Measurements from ENCODE around the gene BCKDHB. TPM values are rescaled to one million over a fixed set of nuclear protein-coding genes. Genes with fewer than 3 reads are reported as not detected.

Gene BCKDHB
- total and polyA plus RNA-seq, 4 donors, result 11.7 to 19.9 (median 16.5) TPM

DNA sequence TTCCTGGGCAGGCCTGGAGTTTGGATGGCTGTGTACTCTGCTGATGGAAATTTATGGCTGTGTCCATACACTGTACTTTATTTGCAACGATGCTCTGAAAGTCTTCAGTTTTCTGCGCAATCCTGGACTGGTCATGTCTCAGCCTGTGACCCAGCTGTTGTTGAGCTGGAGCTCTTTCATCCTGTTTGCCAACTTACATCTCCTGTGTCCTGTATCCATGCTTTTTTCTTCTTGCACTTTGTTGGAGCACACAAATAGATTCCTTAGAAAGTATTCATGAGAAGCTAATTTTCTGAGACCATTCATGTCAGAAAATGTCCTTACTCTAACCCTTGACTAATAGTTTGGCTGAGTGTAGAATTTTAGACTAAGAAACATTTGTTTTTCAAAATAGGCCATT lies 251.2 kb downstream of the BCKDHB start:
- no peak for ATAC-seq (ENCODE audit: low FRiP score)

DNA sequence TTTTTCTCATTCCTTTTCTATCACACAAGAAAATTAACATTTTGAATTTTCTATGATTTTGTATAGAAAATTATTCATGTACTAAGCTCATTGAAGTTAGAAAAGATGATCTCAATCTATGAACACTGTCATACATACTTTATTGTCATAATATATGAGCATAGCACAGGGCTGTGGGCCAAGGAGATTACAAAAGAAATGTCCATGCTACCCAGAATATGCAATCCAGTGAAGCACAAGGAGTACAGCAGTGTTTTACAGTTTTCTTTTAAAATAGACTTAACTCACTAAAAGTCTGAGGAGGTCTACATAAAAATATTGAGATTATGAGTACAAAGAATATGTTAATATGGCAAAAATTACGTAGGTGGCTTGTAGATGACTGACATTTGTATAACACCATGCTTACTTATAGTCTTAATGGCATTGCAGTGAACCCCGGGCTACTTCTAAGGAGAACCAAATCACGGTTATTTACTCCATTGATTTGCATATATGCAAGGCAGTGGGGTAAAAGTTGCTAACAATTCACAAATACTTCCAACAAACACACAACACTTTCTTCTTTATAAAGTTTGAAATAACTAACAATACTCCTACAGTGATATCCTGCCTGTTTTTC lies 257.1 kb downstream of the BCKDHB start:
- Histone ChIP-seq H3K36me3 (ENCODE audit: control insufficient read depth in 1 of 2, insufficient read depth in 2 of 2, low read length in 1 of 2) (no peaks in the 10 kb centered on the region), H3K27me3 (ENCODE audit: control insufficient read depth in 1 of 2, insufficient read depth in 2 of 2, low read length in 1 of 2) (no peaks in the 10 kb centered on the region), H3K4me1 (ENCODE audit: control insufficient read depth in 1 of 2, insufficient read depth in 2 of 2, low read length in 2 of 2) (no peaks in the 10 kb centered on the region), H3K27ac (ENCODE audit: low read depth in 1 of 2, low read length in 2 of 2) (no peak overlapping the region), H3K9me3 (ENCODE audit: control insufficient read depth, low read length) (peaks cover 2% of the 10 kb centered on the region), H3K4me3 (ENCODE audit: low read length in 2 of 2) (no peak overlapping the region)
- DNase-seq (no peak), ATAC-seq (ENCODE audit: low FRiP score) (no peak)
- intact Hi-C loops (cut with DNase I), result no loop called here
- WGBS, 2 donors, result 94 to 96% methylated on average over 3 of the region's 3 CpGs

More for the DNA sequence above, 251.2 kb downstream of the BCKDHB start:
- no peaks in the 10 kb centered on the region for H3K9me3 ChIP-seq (ENCODE audit: control insufficient read depth, low read length)
- peaks cover 0 to 3% of the 10 kb centered on the region in 2 donors for H3K36me3 ChIP-seq (ENCODE audit: control insufficient read depth in 1 of 2, insufficient read depth in 2 of 2, low read length in 1 of 2)
- H3K4me1 ChIP-seq (ENCODE audit: control insufficient read depth in 1 of 2, insufficient read depth in 2 of 2, low read length in 2 of 2), result no peaks in the 10 kb centered on the region
- no peaks in the 10 kb centered on the region for H3K27me3 ChIP-seq (ENCODE audit: control insufficient read depth in 1 of 2, insufficient read depth in 2 of 2, low read length in 1 of 2)
- WGBS, 2 donors, result 90 to 93% methylated on average over 2 of the region's 2 CpGs
- DNase-seq, result no peak
- intact Hi-C loops (cut with DNase I), result no loop called here
- no peak overlapping the region for H3K4me3 ChIP-seq (ENCODE audit: low read length in 2 of 2)
- H3K27ac ChIP-seq (ENCODE audit: low read depth in 1 of 2, low read length in 2 of 2), result no peak overlapping the region

GRCh38 chr6:80364149-80364548 lies 257.7 kb downstream of the BCKDHB start:
- no peak for ATAC-seq (ENCODE audit: low FRiP score)
- WGBS, 2 donors, result 60 to 62% methylated on average over 3 of the region's 3 CpGs
- no peaks in the 10 kb centered on the region for H3K27me3 ChIP-seq (ENCODE audit: control insufficient read depth in 1 of 2, insufficient read depth in 2 of 2, low read length in 1 of 2)
- H3K4me1 ChIP-seq (ENCODE audit: control insufficient read depth in 1 of 2, insufficient read depth in 2 of 2, low read length in 2 of 2), result no peaks in the 10 kb centered on the region
- H3K9me3 ChIP-seq (ENCODE audit: control insufficient read depth, low read length), result peaks cover 2% of the 10 kb centered on the region
- no peak overlapping the region for H3K27ac ChIP-seq (ENCODE audit: low read depth in 1 of 2, low read length in 2 of 2)
- no peak for DNase-seq
- intact Hi-C loops (cut with DNase I), result no loop called here
- no peak overlapping the region for H3K4me3 ChIP-seq (ENCODE audit: low read length in 2 of 2)
- no peaks in the 10 kb centered on the region for H3K36me3 ChIP-seq (ENCODE audit: control insufficient read depth in 1 of 2, insufficient read depth in 2 of 2, low read length in 1 of 2)

DNA sequence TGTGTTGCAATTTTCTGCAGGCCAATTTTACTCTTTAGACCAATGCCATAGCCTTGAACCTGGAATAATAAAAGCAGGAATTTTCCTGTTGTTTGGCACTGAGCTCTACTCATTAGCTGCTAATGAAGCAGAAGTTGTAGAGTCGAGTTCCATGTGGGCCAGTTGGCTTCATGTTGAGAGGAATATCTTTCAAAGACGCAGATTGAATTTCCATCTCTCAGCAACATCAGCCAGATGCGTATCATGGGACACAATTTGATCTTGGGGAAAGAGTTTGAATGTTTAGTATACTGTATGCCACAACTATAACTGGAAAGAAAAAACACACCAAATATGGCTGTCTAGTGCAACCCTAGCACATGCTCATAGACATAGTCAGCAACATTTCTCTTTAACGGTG lies 259.6 kb downstream of the BCKDHB start:
- 75 to 97% methylated on average over 4 of the region's 4 CpGs for WGBS, 2 donors
- no peak for ATAC-seq (ENCODE audit: low FRiP score)
- H3K27me3 ChIP-seq (ENCODE audit: control insufficient read depth in 1 of 2, insufficient read depth in 2 of 2, low read length in 1 of 2), result no peaks in the 10 kb centered on the region
- no peak overlapping the region for H3K27ac ChIP-seq (ENCODE audit: low read depth in 1 of 2, low read length in 2 of 2)
- no peaks in the 10 kb centered on the region for H3K4me1 ChIP-seq (ENCODE audit: control insufficient read depth in 1 of 2, insufficient read depth in 2 of 2, low read length in 2 of 2)
- no peaks in the 10 kb centered on the region for H3K36me3 ChIP-seq (ENCODE audit: control insufficient read depth in 1 of 2, insufficient read depth in 2 of 2, low read length in 1 of 2)
- H3K9me3 ChIP-seq (ENCODE audit: control insufficient read depth, low read length), result peaks cover 2% of the 10 kb centered on the region
- no peak for DNase-seq
- H3K4me3 ChIP-seq (ENCODE audit: low read length in 2 of 2), result no peak overlapping the region
- intact Hi-C loops (cut with DNase I), result no loop called here

DNA sequence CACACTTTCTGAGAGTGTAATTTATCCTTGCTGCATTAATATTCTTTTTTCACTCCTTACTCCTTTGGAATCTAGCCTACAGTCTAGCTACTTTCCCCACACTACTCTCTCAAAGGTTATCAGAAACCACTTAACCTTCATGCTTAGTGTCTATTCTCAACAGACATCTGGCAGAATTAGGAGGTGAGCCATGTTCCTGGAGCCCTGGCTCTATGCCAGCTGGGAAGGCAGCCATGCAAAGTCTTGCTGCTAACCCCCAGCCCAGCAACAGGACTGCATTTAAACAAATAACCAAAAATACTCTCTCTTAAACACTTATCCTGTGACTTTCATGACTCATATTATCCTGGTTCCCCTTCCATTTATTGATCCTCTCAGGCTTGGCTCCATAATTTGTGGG lies 260.2 kb downstream of the BCKDHB start:
- DNase-seq, result no peak

GRCh38 chr6:80376411-80376810 lies 269.9 kb downstream of the BCKDHB start:
- H3K27me3 ChIP-seq (ENCODE audit: control insufficient read depth in 1 of 2, insufficient read depth in 2 of 2, low read length in 1 of 2), result no peaks in the 10 kb centered on the region
- H3K9me3 ChIP-seq (ENCODE audit: control insufficient read depth, low read length), result no peaks in the 10 kb centered on the region
- ATAC-seq (ENCODE audit: low FRiP score) (no peak), DNase-seq (no peak)
- no peaks in the 10 kb centered on the region for H3K4me1 ChIP-seq (ENCODE audit: control insufficient read depth in 1 of 2, insufficient read depth in 2 of 2, low read length in 2 of 2)
- intact Hi-C loops (cut with DNase I), result no loop called here
- H3K4me3 ChIP-seq (ENCODE audit: low read length in 2 of 2), result no peak overlapping the region
- H3K36me3 ChIP-seq (ENCODE audit: control insufficient read depth in 1 of 2, insufficient read depth in 2 of 2, low read length in 1 of 2), result no peaks in the 10 kb centered on the region
- no peak overlapping the region for H3K27ac ChIP-seq (ENCODE audit: low read depth in 1 of 2, low read length in 2 of 2)

More for the DNA sequence above, 260.2 kb downstream of the BCKDHB start:
- no peaks in the 10 kb centered on the region for H3K27me3 ChIP-seq (ENCODE audit: control insufficient read depth in 1 of 2, insufficient read depth in 2 of 2, low read length in 1 of 2)
- H3K4me3 ChIP-seq (ENCODE audit: low read length in 2 of 2), result no peak overlapping the region
- no peak overlapping the region for H3K27ac ChIP-seq (ENCODE audit: low read depth in 1 of 2, low read length in 2 of 2)
- no peaks in the 10 kb centered on the region for H3K36me3 ChIP-seq (ENCODE audit: control insufficient read depth in 1 of 2, insufficient read depth in 2 of 2, low read length in 1 of 2)
- peaks cover 2% of the 10 kb centered on the region for H3K9me3 ChIP-seq (ENCODE audit: control insufficient read depth, low read length)
- no peak for ATAC-seq (ENCODE audit: low FRiP score)
- intact Hi-C loops (cut with DNase I), result no loop called here
- no peaks in the 10 kb centered on the region for H3K4me1 ChIP-seq (ENCODE audit: control insufficient read depth in 1 of 2, insufficient read depth in 2 of 2, low read length in 2 of 2)

GRCh38 chr6:80380566-80380965 lies 274.1 kb downstream of the BCKDHB start:
- DNase-seq (no peak), ATAC-seq (ENCODE audit: low FRiP score) (no peak)
- no peak overlapping the region for H3K27ac ChIP-seq (ENCODE audit: low read depth in 1 of 2, low read length in 2 of 2)
- no peaks in the 10 kb centered on the region for H3K9me3 ChIP-seq (ENCODE audit: control insufficient read depth, low read length)
- WGBS, 2 donors, result 80 to 89% methylated on average over 1 of the region's 1 CpG
- no peaks in the 10 kb centered on the region for H3K36me3 ChIP-seq (ENCODE audit: control insufficient read depth in 1 of 2, insufficient read depth in 2 of 2, low read length in 1 of 2)
- intact Hi-C loops (cut with DNase I), result no loop called here
- no peaks in the 10 kb centered on the region for H3K27me3 ChIP-seq (ENCODE audit: control insufficient read depth in 1 of 2, insufficient read depth in 2 of 2, low read length in 1 of 2)
- H3K4me3 ChIP-seq (ENCODE audit: low read length in 2 of 2), result no peak overlapping the region
- H3K4me1 ChIP-seq (ENCODE audit: control insufficient read depth in 1 of 2, insufficient read depth in 2 of 2, low read length in 2 of 2), result no peaks in the 10 kb centered on the region

GRCh38 chr6:80382811-80383210 lies 276.3 kb downstream of the BCKDHB start:
- DNase-seq (no peak), ATAC-seq (ENCODE audit: low FRiP score) (no peak)
- H3K27me3 ChIP-seq (ENCODE audit: control insufficient read depth in 1 of 2, insufficient read depth in 2 of 2, low read length in 1 of 2), result no peaks in the 10 kb centered on the region
- no peaks in the 10 kb centered on the region for H3K9me3 ChIP-seq (ENCODE audit: control insufficient read depth, low read length)
- no peaks in the 10 kb centered on the region for H3K36me3 ChIP-seq (ENCODE audit: control insufficient read depth in 1 of 2, insufficient read depth in 2 of 2, low read length in 1 of 2)
- 19 to 31% methylated on average over 2 of the region's 2 CpGs for WGBS, 2 donors
- intact Hi-C loops (cut with DNase I), result no loop called here
- no peak overlapping the region for H3K4me3 ChIP-seq (ENCODE audit: low read length in 2 of 2)
- H3K27ac ChIP-seq (ENCODE audit: low read depth in 1 of 2, low read length in 2 of 2), result no peak overlapping the region
- H3K4me1 ChIP-seq (ENCODE audit: control insufficient read depth in 1 of 2, insufficient read depth in 2 of 2, low read length in 2 of 2), result no peaks in the 10 kb centered on the region

- intact Hi-C loops (cut with DNase I), result no loop called here
- DNase-seq (no peak), ATAC-seq (ENCODE audit: low FRiP score) (no peak)
- WGBS, 2 donors, result 89 to 91% methylated on average over 3 of the region's 3 CpGs
- Histone ChIP-seq H3K4me1 (ENCODE audit: control insufficient read depth in 1 of 2, insufficient read depth in 2 of 2, low read length in 2 of 2) (no peaks in the 10 kb centered on the region), H3K4me3 (ENCODE audit: low read length in 2 of 2) (no peak overlapping the region), H3K27me3 (ENCODE audit: control insufficient read depth in 1 of 2, insufficient read depth in 2 of 2, low read length in 1 of 2) (no peaks in the 10 kb centered on the region), H3K27ac (ENCODE audit: low read depth in 1 of 2, low read length in 2 of 2) (no peak overlapping the region), H3K36me3 (ENCODE audit: control insufficient read depth in 1 of 2, insufficient read depth in 2 of 2, low read length in 1 of 2) (peaks cover 0 to 2% of the 10 kb centered on the region in 2 donors), H3K9me3 (ENCODE audit: control insufficient read depth, low read length) (peaks cover 4% of the 10 kb centered on the region)
Observed at GRCh38 chr6:80388507-80388906, 282.0 kb downstream of the BCKDHB start.
